Inferior parietal cortex (tissue), 1 donor: ENCODE data around the gene TRPM1.
"Not testable (repeated sequence)": the region's sequence is repeated elsewhere in the genome, so short reads cannot be mapped to it uniquely, and the experiment has no call there.

Source experiments
- DNase-seq: peaks from one replicate; pipeline ENCODE4 v3.0.0-alpha.2; 2016; ENCODE audit errors: extremely low spot score

TRPM1 gene

DNA sequence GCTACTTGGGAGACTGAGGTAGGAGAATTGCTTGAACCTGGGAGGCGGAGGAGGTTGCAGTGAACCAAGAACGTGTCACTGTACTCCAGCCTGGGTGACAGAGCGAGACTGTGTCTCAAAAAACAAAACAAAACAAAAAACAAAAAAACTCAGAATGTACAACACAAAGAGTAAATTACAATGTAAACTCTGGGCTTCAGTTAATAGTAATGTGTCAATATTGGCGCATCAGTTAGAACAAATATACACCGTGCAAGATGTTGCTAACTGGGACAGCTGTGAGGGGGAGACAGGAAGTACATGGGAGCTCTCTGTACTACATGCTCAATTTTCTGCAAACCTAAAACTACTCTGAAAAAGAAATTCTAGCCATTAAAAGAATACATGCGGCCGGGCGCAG, 23.5 kb upstream of the TRPM1 start:
- no peak for DNase-seq

DNA sequence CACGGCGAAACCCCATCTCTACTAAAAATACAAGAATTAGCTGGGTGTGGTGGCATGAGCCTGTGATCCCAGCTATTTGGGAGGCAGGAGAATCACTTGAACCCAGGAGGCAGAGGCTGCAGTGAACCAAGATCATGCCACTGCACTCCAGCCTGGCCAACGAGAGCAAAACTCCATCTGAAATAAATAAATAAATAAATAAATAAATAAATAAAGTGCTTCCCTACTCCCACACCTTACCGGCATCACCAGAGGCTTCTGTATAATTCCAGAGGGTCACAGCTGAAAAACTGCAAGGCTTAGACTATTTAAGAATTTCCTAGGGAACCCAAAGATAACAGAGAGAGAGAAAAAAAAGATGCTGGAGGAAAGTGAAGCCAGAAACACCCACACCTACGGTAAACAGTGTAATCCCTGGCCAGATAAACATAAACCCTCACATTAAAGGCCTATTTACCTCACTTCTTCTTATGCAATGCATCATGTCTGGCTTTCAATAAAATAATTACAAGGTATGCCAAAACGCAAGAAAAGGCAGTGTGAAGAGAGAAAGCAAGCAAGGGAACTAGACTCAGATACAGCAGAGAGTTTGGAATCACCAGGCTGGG, 15.0 kb upstream of the TRPM1 start:
- DNase-seq: no peak

DNA sequence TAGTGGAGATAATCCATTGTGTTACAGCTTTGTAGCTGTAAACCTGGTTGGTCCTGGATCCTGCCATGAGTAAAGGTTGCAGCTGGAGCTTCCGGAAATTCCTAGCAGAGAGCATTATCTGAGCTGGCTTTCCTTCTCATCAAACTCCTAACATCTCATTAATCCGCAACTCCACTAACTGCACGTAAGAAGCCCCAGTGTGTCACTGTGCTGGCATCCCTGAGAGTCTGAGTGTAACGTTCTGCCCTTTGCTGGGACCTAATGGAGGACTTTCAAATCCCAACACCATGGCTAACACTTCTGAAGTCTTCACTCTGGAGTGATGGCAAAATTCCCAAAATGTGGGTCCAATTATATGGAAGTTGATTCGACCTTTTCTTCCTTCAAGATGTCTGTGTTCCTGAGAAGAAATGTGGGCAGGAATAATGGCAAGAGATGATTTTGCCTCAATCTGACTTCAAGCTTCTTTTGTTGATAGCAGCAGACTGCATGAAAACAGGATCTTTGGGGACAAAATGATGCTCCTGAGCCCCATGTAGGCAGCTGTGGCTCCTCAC, 9.6 kb upstream of the TRPM1 start:
- no peak for DNase-seq

DNA sequence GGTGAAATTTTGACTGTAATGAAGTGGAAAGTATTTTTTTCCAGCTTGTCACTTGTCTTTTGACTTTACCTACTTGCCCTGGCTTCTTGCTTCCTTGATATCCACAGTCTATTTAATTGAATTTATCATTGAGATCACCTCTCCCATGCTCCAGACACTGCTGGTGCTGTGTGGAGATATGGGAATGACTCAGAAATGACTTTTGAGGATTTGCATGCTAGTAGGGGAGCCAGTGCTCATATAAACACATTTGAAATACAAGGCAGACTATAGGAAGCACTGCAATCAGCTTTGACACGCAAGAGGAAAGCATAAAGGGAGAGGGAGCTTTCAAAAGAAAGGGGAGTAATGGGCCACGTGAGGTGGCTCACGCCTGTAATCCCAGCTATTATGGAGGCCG, 7.3 kb upstream of the TRPM1 start:
- DNase-seq: no peak

DNA sequence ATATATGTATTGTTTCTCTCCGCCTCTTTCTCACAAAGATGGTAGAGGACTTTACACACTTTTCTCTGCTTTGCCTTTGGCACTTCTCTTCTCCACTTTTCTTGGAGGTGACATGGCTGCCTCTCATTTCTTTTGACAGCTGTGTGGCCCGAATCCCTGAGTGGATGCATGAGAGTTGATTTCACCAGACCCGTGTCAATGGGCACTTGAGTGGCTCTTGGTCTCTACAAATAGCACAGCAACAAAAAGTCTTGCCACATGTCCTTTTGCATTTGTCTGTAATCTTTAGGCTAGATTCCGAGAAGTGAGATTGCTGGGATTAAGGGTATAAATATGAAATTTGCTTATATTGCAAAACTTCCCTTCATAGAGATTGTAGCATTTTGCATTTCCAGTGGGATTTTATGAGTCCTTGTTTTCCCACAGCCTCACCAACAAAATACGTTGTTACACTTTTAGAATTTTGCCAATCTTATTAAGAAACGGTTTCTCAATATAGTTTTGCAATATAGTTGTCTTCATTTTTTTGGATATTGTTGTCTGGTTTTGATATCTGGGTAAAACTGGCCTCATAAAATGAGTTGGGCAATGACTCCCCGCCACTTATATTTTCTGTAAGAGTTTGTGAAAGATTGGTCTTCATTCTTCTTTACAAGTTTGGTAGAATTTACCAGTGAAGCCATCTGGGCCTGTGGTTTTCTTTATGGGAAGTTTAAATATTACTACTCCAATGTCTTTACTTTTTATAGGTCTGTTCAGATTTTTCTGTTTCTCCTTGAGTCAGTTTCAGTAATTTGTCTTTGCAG, 5.2 kb upstream of the TRPM1 start:
- no peak for DNase-seq

DNA sequence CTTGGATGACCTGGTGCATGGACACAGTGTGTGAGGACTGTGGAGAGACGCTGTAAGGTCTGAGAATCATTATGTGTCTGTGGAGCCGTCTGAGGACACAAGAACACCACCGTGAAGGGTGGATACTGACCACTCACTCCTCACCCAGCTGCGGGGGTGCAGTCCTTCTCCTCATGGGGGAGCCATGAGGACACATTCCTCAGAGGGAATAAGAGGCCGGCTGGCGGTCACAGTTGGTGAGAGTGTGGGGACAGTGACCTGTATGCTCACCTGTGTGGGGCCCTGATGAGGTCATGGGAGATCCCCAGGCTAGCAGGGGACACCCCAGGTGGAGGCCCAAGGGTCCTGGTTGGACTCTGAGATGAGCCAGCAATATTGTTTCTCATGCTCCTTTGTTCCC, 2.5 kb upstream of the TRPM1 start:
- no peak for DNase-seq

DNA sequence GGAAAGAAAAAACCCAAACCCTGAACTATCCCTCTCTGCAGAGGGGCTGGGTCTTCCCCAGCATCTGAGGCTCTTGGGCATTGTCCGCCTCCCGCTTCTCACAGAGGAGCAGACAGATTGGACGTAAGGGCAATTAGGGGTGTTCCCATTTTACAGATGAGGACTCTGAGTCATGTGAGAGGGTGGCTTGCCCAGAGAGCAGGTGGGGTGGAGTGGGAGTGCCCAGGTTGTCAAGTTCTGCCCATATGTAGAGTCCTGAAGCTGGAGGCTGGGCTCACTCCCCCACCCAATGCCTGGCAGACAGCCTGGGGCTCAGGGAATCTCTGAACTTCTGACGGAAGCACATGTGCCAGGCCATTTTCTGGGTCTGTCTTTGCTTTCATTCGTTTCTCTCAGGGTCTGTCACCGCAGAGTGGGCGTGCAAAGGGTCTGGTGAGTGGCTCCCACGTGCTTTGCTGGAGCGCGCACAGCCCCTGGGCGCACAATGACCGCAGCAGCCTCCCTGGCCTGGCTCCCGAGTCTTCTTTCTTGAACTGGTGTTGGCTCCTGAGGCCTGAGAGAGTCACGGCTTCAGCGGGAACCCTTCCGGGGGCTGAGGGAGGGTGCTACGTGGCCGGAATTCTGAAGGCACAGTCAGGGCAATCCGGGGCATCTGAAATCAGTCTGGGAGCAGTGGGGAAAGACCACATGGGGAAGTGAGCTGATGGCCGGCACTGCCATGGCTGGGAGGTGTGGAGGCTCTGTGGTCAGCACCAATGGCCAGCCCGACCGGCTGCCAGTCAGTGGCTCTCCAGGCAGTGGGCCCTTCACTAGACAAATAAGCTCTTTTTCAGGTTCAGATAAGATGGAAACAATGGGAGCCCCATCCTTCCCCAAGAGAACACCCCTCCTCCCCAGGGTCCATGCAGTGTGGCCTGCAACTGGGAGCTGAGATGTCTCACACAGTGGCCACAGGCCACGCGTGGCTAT, 1.1 kb upstream of the TRPM1 start:
- no peak for DNase-seq

DNA sequence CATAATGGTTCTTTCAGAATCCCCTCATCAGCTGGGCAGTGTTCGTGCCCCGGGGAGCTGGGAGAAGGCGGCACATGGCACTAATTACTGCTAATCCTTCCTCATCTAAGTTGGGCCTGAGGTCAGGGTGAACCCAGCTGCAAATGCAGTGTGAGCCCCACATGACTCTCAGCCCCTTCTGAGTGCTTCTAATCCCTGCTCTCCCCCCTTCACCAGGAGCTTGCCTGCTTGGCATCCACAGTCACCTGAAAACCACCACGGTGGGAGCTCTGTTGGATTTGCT, 455 bp upstream of the TRPM1 start:
- DNase-seq: no peak

DNA sequence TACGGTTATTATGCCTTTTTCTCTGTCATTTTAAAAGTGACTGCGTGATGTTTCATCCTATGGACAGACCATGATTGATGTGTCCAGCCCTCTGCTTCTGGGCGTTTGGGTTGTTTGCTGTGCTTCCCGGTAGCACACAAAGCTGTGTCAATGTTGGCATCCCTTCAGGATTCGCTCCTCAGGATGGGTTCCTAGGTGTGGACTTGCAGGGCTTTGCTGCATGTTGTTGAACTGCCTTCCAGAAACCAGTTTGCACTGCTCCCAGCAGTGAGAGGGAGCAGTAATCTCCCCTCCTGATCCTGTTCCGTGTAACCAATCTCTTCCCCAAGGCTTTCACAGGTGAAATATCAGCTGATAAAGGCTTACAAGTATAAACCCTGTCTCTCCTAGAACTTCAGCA, 787 bp downstream of the TRPM1 start:
- DNase-seq: no peak

DNA sequence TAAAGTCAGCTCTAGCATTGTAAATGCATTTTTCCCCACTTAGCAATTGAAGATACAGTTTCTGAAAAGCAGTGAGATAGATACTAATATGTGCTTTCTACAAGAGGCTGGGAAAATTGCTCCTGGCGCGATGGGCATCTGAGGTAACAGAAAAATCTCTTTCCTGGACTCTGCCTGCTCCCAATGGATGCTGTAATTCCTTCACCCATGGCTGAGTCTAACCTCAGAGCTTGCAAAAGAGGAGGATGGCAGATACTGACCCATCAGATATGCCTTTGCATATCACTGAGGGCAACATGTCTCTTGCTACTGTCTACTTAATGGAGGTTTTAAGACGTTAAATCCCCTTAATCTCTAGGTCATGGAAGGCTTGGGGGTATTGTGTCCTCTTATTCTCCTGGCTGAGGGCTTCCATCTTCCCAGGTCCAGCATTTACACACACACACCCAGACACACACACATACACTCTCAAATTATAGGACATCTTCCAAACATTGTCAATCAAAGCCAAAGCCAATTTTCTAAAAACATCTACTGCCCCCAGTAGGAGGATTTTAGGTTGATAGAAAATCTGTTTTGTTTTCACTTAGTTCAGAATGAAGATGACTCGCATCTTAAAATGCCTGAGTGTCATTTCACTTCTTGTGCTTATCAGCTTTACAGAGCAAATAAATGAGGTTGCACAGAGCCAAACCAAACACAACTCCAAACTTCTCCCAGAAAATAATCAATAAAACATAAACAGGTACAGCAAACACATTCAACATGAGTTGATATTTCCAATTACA, 2.4 kb downstream of the TRPM1 start:
- DNase-seq: peak; percentile 27

DNA sequence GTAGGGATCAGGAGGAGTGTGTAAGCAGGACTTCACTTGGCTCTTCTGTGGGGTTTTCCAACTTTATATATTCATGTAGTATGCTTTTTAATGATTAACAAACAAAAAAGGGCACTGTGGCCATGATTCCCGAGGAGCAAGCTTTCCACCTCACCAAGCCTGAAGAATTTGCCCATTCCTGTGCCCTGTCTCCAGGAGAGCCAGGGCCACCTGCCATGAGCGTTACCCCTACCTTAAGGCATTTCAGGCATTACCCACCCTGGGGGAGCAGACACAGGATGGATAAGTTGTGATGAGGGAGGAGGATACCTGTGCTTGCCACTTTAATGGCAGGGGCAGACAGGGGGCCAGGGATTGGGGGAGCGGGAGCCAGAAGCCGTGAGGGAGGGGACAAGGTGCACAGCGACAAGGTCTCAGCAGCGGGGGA, 3.0 kb downstream of the TRPM1 start:
- DNase-seq: no peak

DNA sequence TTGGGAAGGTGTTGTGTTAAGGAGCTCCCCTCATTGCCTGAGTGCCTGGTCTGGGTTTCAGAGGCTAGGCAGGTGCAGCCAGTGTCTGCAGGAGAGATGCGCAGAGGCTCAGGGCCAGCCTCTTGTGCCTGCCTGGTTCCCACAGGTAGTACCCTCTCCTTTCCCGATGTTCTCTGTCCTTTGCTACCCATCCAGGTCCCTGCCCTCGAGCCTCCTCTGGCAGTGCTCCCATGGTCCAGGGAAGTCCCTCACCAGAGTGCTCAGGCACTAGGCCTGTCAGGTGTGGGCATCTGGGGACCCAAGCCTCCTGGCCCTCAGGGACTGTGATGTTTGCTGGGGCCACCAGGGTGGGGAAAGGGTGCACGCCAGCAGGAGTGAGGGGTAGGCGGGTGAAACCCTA, 5.0 kb downstream of the TRPM1 start:
- DNase-seq: no peak

DNA sequence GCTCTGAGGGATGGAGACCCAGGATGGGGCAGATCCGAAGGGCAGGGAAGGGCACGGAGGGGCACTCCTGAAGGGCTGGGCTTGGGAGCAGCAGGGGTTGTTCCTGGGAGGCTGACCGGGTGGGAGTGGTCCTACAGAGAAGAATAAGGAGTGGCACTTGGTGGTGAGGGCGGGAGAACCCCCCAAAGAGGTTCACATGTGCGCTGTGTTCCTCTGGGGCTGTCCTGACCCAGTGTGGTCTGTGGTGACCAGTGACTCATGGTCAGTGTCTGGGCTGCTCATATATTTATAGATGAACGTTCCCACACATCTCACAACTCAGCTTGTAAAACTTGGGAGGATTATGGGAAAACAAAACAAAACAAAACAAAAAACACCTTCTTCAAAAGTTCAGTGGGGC, 10.0 kb downstream of the TRPM1 start:
- DNase-seq: no peak

DNA sequence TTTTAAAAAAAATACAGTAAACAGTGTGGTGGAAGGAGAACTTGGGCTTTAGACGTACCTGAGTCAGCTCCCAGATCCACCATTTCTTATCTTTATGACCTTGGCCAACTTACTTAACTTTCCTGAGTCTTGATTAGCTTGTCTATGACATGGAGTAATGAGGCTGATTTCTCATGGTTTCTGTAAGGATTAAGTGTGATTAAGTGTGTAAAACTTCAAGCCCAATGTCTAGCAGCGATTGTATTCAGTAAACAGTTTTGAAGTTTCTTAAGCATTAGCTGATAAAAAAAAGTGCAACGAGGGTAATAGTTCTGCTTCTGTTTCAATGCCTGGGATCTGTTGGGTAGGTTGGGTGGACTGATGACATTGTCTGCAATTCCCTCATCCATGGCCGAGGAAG, 10.8 kb downstream of the TRPM1 start:
- DNase-seq: no peak

DNA sequence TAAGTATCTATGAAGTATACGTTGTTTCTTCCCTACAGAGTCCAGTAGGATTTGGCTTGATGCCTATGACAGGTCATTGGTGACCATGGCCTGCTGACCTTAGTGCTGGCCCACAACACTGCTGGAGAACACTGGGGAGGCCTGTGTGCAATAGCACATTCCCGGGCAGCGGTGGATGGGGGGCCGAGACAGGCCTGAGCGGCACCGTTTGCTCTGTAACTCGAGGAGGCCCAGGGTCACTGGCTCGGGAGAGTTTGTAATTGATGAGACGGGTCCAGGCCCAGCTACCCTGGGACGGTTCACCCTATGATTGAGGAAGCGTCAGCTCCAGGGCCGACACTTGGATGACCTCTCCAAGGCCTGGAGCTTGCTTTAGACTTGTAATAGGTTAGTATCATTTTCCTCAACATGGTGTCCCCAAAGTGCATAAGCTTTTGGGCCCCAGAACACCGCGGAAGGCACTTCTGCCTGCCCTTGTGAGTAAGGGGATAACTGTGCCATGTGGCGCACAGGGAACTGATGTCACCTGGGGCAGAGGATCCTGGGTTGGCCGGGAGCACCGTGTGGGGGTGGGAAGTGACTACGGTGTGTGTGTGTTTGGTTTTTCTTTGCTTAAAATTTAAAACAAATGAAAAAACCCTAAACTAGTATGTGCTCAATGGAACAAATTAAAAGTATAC, 12.0 kb downstream of the TRPM1 start:
- no peak for DNase-seq

DNA sequence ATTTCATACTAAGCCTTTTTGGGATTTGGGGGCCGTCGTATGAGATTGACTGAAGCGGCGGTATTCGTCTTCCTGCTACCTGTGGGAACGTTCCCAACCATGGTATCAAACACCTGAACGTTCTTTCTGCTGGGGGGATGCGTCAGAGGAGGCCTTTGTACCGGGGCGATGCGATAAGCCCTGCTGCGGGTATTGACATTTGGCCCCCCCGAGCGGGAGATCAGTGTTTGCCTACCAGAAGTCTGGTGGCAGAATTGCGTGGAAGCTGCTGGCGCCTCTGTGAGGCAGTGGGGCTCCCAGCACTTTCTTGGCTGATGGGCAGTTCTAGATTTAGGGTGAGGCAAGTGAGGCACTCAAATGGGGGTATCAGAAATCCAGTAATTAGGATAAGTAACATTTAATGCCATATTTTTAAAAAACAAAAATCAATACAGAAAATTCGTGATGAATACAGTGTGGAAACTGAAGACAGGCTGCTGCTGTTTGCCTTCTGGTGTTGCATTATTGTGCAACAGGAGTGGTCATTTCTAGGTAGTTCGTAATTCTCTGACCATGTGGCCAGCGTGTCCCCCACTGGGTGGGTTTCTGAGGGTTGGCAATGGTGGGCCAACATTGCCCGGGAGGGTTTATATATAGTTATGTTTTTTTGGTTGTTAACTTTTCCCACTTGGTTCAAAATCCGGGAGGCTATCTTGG, 12.7 kb downstream of the TRPM1 start:
- DNase-seq: no peak

DNA sequence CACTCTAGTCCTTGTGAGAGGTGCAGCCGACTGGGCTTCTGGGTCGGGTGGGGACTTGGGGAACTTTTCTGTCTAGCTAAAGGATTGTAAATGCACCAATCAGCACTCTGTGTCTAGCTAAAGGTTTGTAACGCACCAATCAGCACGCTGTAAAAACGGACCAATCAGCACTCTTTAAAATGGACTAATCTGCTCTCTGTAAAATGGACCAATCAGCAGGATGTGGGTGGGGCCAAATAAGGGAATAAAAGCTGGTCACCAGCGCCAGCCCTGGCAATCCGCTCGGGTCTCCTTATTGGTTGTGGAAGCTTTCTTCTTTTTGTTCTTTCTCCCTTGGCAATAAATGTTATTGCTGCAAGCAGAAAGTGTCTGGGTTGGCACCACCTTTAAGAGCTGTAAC, 13.5 kb downstream of the TRPM1 start:
- DNase-seq: not testable (repeated sequence)

DNA sequence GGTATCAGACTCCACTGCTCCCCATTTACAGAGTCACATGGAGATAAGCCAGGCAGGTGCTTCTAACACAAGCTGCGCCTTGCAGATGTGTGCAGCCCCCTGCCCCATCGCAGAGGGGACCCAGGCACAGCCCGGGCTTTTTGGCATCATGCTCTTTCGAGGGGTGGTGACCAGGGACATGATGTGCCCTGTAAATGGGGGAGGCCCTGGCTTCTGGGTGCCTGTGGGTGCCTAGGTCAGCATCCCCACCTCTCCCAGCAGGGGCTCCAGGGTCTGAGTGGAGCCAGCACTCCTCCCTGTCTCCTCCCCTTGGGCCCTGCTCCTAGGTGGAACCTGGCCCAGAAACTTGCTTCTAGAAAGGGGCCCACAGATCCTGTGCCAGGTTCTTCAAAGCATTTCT, 15.2 kb downstream of the TRPM1 start:
- no peak for DNase-seq

DNA sequence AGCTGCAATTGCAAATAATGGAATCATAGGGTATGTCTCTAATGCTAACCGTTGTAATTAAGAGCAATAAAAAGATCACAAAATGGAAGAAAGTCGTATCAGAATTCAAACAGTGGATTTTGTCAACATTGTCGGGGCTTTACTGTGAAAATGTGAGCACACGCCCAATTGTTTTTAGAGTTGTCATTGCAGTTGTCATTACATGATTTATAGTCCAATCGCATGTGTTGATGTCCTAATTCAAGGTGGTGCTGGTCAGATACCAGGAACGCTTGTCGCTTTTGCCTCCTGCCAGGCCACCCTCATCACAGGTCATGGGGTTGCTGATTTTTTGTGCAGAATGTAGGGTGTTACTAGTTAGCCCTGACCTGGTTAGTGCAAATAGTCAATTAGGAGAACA, 16.2 kb downstream of the TRPM1 start:
- no peak for DNase-seq

DNA sequence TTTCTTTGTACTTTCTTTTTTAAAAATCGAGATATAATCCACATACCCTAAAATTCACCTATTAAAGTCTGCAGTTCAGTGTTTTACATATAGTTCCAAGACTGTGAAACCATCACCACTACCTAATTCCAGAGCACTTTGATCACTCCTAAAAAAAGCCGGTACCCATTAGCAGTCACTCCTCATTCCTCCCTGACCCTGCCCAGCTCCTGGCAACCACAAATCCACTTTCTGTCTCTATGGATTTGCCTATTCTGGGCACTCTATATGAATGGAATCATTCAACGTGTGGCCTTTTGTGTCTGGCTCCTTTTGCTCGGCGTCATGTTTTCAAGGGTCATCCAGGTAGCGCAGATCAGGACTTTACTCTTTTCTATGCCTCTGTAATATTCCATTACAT, 17.3 kb downstream of the TRPM1 start:
- no peak for DNase-seq
